OCI-LY7 (cell line): ENCODE results near the gene DLAT. TPM values are rescaled to one million over a fixed set of nuclear protein-coding genes. Genes with fewer than 3 reads are reported as not detected.

Source experiments
- BruUV-seq: library from RNA; stranded (reverse); fragments of 400-500 nt; replicated peaks from 2 replicates; lab custom pipeline; 2021; lab: Mats Ljungman, UMichigan
- CTCF ChIA-PET: fragments of 300-600 bp; sonication (Branson Sonifier 250); formaldehyde crosslinking; loops from one replicate; lab custom pipeline; 2022; ENCODE audit warnings: antibody characterized with exemption; ENCODE audit not compliant: unreplicated experiment; lab: Charles Lee
- POLR2A ChIA-PET: fragments of 300-600 bp; sonication (Branson Sonifier 250); formaldehyde crosslinking; loops from one replicate; lab custom pipeline; 2022; ENCODE audit warnings: antibody characterized with exemption; lab: Charles Lee
- DNase-seq: peaks from one replicate; pipeline ENCODE4 v3.0.0-alpha.2; 2015; ENCODE audit warnings: low spot score
- H2AFZ ChIP-seq: fragments of 200-600 bp; sonication (generic), shearing (Covaris generic); 2 replicates; pipeline ENCODE4 v1.6.1; 2014; ENCODE audit warnings: mild to moderate bottlenecking, antibody characterized with exemption, low read length, moderate library complexity
- H3K27ac ChIP-seq: fragments of 200-600 bp; sonication (generic); 2 replicates; pipeline ENCODE4 v1.5.1; 2014; ENCODE audit warnings: mixed run types, low read depth, mild to moderate bottlenecking, moderate library complexity, low read length, inconsistent platforms; ENCODE audit not compliant: poor library complexity, severe bottlenecking
- H3K36me3 ChIP-seq: fragments of 200-600 bp; sonication (generic); 2 replicates; pipeline ENCODE4 v1.6.1; 2014; ENCODE audit warnings: mild to moderate bottlenecking, antibody characterized with exemption, low read length, moderate library complexity, mixed read lengths; ENCODE audit not compliant: insufficient read depth
- H3K4me1 ChIP-seq: fragments of 200-600 bp; sonication (generic); 2 replicates; pipeline ENCODE4 v1.5.1; 2014; ENCODE audit warnings: mild to moderate bottlenecking, low read length; ENCODE audit not compliant: insufficient read depth, poor library complexity, severe bottlenecking
- H3K4me2 ChIP-seq: fragments of 200-600 bp; sonication (generic); 2 replicates; pipeline ENCODE4 v1.6.1; 2014; ENCODE audit warnings: mild to moderate bottlenecking, low read length
- H3K4me3 ChIP-seq: fragments of 200-600 bp; sonication (generic); 2 replicates; pipeline ENCODE4 v1.5.1; 2014; ENCODE audit warnings: mild to moderate bottlenecking, low read depth, low read length; ENCODE audit not compliant: poor library complexity, severe bottlenecking
- H3K79me2 ChIP-seq: fragments of 200-600 bp; sonication (generic); 2 replicates; pipeline ENCODE4 v1.6.1; 2016; ENCODE audit warnings: low read depth, mild to moderate bottlenecking, low read length, moderate library complexity, mixed read lengths; ENCODE audit not compliant: insufficient read depth
- H3K9me2 ChIP-seq: fragments of 200-600 bp; sonication (generic); 2 replicates; pipeline ENCODE4 v1.6.1; 2016; ENCODE audit warnings: mild to moderate bottlenecking, low read length, mixed read lengths; ENCODE audit not compliant: insufficient read depth
- H3K9me3 ChIP-seq: fragments of 200-600 bp; sonication (generic); 2 replicates; pipeline ENCODE4 v1.6.1; 2014; ENCODE audit warnings: mild to moderate bottlenecking, mixed run types, low read length, mixed read lengths
- H4K20me1 ChIP-seq: fragments of 200-600 bp; sonication (generic); 2 replicates; pipeline ENCODE4 v1.6.1; 2014; ENCODE audit warnings: mild to moderate bottlenecking, antibody characterized with exemption, low read length, moderate library complexity, mixed read lengths; ENCODE audit not compliant: insufficient read depth
- CTCF ChIP-seq: fragments of 200-600 bp; sonication (generic); conservative IDR thresholded peaks from 2 replicates; pipeline ENCODE4 v1.5.1; 2014; ENCODE audit warnings: mild to moderate bottlenecking, antibody characterized with exemption, low read length, moderate library complexity, mixed read lengths
- EZH2phosphoT487 ChIP-seq: fragments of 200-600 bp; sonication (generic); IDR thresholded peaks from 2 replicates; pipeline ENCODE4 v1.6.1; 2018; ENCODE audit warnings: low read depth, borderline replicate concordance, mild to moderate bottlenecking, mixed run types, antibody characterized with exemption, low read length, moderate library complexity, mixed read lengths
- intact Hi-C: fragments of 100-400 bp; cut with micrococcal nuclease; formaldehyde crosslinking; loops from one replicate; pipeline ENCODE4 v1.10.0; 2022; ENCODE audit not compliant: unreplicated experiment
- total RNA-seq, 2 experiments: library from RNA; depleted of rRNA in 1 of 2; stranded (reverse); fragments of >200 nt in 1 of 2; shearing (Covaris generic) in 1 of 2; gene quantifications; 2 replicates each; pipeline ENCODE4 v1.2.3, GENCODE V29; 2014 to 2022

Gene DLAT
- total RNA-seq, 2 experiments from 2014 or later: 42.0 to 54.1 TPM

- no peaks in the 10 kb centered on the region for H4K20me1 ChIP-seq
- no peaks in the 10 kb centered on the region for H3K36me3 ChIP-seq
- POLR2A ChIA-PET: interaction anchor here (0.7 to 1.9 kb wide), 4 partner anchors 12 to 52 kb away, joined by 3 to 11 read pairs (median 4); no protein-coding TSS in a partner anchor
- no peak overlapping the region for H3K27ac ChIP-seq
- H3K4me2 ChIP-seq: no peak overlapping the region
- TF ChIP-seq EZH2phosphoT487 (no peak), CTCF (no peak)
- no TSS peak for BruUV-seq
- H3K9me3 ChIP-seq: no peaks in the 10 kb centered on the region
- no peaks in the 10 kb centered on the region for H3K9me2 ChIP-seq
- no peak overlapping the region for H2AFZ ChIP-seq
- H3K79me2 ChIP-seq: no peaks in the 10 kb centered on the region
- intact Hi-C loops: loop anchor here (2.0 kb wide), 1 partner anchor 105 kb away; the partner anchor contains the start of genes CFAP68 and FDXACB1
- H3K4me1 ChIP-seq: peaks cover 3% of the 10 kb centered on the region
- no peak for DNase-seq
- CTCF ChIA-PET: interaction anchor here (2.6 kb wide), 1 partner anchor 45 kb away, joined by 12 read pairs; the partner anchor contains the start of gene DIXDC1
- H3K4me3 ChIP-seq: no peak overlapping the region
Measured at GRCh38 chr11:111983187-111983986, 41.8 kb upstream of the DLAT start.

GRCh38 chr11:111986589-111986988 is 38.6 kb upstream of the DLAT start:
- Histone ChIP-seq H3K9me3 (no peaks in the 10 kb centered on the region), H3K4me3 (no peak overlapping the region), H3K27ac (no peak overlapping the region), H3K4me1 (peaks cover 3% of the 10 kb centered on the region), H3K36me3 (no peaks in the 10 kb centered on the region), H4K20me1 (no peaks in the 10 kb centered on the region), H3K79me2 (no peaks in the 10 kb centered on the region), H3K4me2 (no peak overlapping the region), H2AFZ (no peak overlapping the region), H3K9me2 (no peaks in the 10 kb centered on the region)
- ChIA-PET POLR2A (interaction anchor here (1.1 kb wide), 1 partner anchor 51 kb away, joined by 3 read pairs; no protein-coding TSS in a partner anchor), CTCF (interaction anchor here (1.0 kb wide), 1 partner anchor 32 kb away, joined by 3 read pairs; no protein-coding TSS in a partner anchor)
- no TSS peak for BruUV-seq
- intact Hi-C loops: no loop called here
- TF ChIP-seq CTCF: no peak
- TF ChIP-seq EZH2phosphoT487: no peak
- no peak for DNase-seq
